HepG2 (cell line): ENCODE measurements around the gene TSTD2.

Experiments
- BRCA1 ChIP-seq: sonication (generic); formaldehyde crosslinking; IDR thresholded peaks from 2 replicates; pipeline ENCODE4 v1.4.0; 2020; ENCODE audit warnings: missing genetic modification reagents
- CHD4 ChIP-seq: fragments of 200-600 bp; sonication (generic); IDR thresholded peaks from 2 replicates; pipeline ENCODE4 v1.7.0; 2017; ENCODE audit warnings: mild to moderate bottlenecking, low read length, borderline replicate concordance
- CTCF ChIP-seq: sonication (generic); formaldehyde crosslinking; IDR thresholded peaks from 2 replicates; pipeline ENCODE4 v1.5.0; 2020; ENCODE audit warnings: mild to moderate bottlenecking, missing genetic modification reagents, moderate library complexity
- ELF1 ChIP-seq: sonication (generic); formaldehyde crosslinking; IDR thresholded peaks from 2 replicates; pipeline ENCODE4 v1.4.0; 2020; ENCODE audit warnings: missing genetic modification reagents
- ETV6 ChIP-seq: sonication (generic); formaldehyde crosslinking; conservative IDR thresholded peaks from 2 replicates; pipeline ENCODE4 v1.4.0; 2020; ENCODE audit warnings: missing genetic modification reagents
- GATAD2A ChIP-seq: IDR thresholded peaks from 2 replicates; pipeline ENCODE4 v1.6.1; 2016
- HNRNPLL ChIP-seq: fragments of 200-400 bp; formaldehyde crosslinking; IDR thresholded peaks from 2 replicates; pipeline ENCODE4 v1.6.1; 2017; ENCODE audit warnings: mild to moderate bottlenecking, low read depth, low read length; ENCODE audit not compliant: poor library complexity, severe bottlenecking
- MAFK ChIP-seq, 2 experiments: IDR thresholded peaks in 1 of 2; conservative IDR thresholded peaks in 1 of 2; 2 replicates each; pipeline ENCODE4 v1.6.1; 2011; ENCODE audit warnings: improper control_type of control experiment in 2 of 2, low read length in 2 of 2
- POLR2AphosphoS5 ChIP-seq: IDR thresholded peaks from 2 replicates; pipeline ENCODE4 v1.6.1; 2012; ENCODE audit warnings: low read depth, low read length
- SCMH1 ChIP-seq: sonication (generic); formaldehyde crosslinking; IDR thresholded peaks from 2 replicates; pipeline ENCODE4 v1.9.0; 2021; ENCODE audit warnings: missing genetic modification reagents, mild to moderate bottlenecking, borderline replicate concordance
- SIX4 ChIP-seq: sonication (generic); formaldehyde crosslinking; IDR thresholded peaks from 2 replicates; pipeline ENCODE4 v1.4.0; 2020; ENCODE audit warnings: missing genetic modification reagents
- ZNF547 ChIP-seq: sonication (generic); formaldehyde crosslinking; IDR thresholded peaks from 2 replicates; pipeline ENCODE4 v1.5.1; 2020; ENCODE audit warnings: mild to moderate bottlenecking, missing genetic modification reagents
- ZNF574 ChIP-seq: sonication (generic); formaldehyde crosslinking; IDR thresholded peaks from 2 replicates; pipeline ENCODE4 v1.4.0; 2020; ENCODE audit warnings: missing genetic modification reagents
- ZNF75D ChIP-seq: sonication (generic); formaldehyde crosslinking; IDR thresholded peaks from 2 replicates; pipeline ENCODE4 v1.8.1; 2023; ENCODE audit warnings: missing genetic modification reagents, mild to moderate bottlenecking, borderline replicate concordance

GRCh38 chr9:97635026-97635425, 1.9 kb upstream of the TSTD2 start:
- TF ChIP-seq ZNF547, result no peak
- no peak for TF ChIP-seq ETV6
- TF ChIP-seq CHD4, result no peak
- TF ChIP-seq CTCF (CRISPR knock-in tag), result no peak
- TF ChIP-seq SCMH1 (CRISPR knock-in tag), result no peak
- TF ChIP-seq GATAD2A, result no peak
- TF ChIP-seq BRCA1 (CRISPR knock-in tag), result no peak
- no peak for TF ChIP-seq POLR2AphosphoS5
- TF ChIP-seq HNRNPLL, result no peak
- TF ChIP-seq SIX4 (CRISPR knock-in tag), result no peak
- no peak for TF ChIP-seq MAFK (conservative IDR thresholded peaks at IDR 0.05 in 1 of 2, IDR thresholded peaks at IDR 0.05 in 1 of 2; ENCODE audit: low read length in 2 of 2)
- no peak for TF ChIP-seq ZNF574 (CRISPR knock-in tag)
- no peak for TF ChIP-seq ZNF75D
- no peak for TF ChIP-seq ELF1
